ENCODE data around the gene CTXND1.

Gene CTXND1

DNA sequence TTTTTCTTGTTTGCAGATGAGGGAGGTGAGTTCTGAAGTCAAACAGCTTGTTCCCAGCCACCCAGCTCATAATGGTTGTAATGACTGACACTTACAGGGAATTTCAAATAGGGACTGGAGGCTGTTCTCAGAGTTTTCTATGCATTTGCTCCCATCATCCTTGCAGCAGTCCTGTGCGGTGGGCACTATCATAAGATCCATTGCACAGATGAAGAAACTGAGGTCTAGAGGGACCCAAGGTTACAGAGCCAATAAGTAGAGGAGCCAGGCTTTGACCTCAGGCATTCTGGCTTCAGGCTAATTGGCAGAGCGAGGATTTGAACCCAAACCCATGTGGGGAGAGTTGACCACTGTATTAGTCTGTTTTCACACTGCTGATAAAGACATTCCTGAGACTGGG lies 66.9 kb downstream of the CTXND1 start:
- no peak overlapping the region for H3K4me3 ChIP-seq (ENCODE audit: low read depth, low read length)
- no peaks in the 10 kb centered on the region for H3K9me3 ChIP-seq (ENCODE audit: control insufficient read depth, insufficient read depth, low read depth, low read length)
- H3K36me3 ChIP-seq (ENCODE audit: control insufficient read depth in 2 of 2, insufficient read depth in 1 of 2, low read length in 2 of 2) = peaks cover 0 to 66% of the 10 kb centered on the region in 2 experiments; a peak in 1 of 3 replicates
- CTCF ChIA-PET = no interaction called here
- TF ChIP-seq ZNF830 (tag by site-specific recombination; IDR thresholded peaks at IDR 0.05; ENCODE audit: low read depth) (no peak), ZNF292 (tag by site-specific recombination; IDR thresholded peaks at IDR 0.05; ENCODE audit: borderline replicate concordance, low read depth) (no peak)
- H3K4me1 ChIP-seq (ENCODE audit: control insufficient read depth, insufficient read depth, low read length) = no peaks in the 10 kb centered on the region
- H3K27ac ChIP-seq (ENCODE audit: extremely low read depth, low read depth, low read length) = no peak overlapping the region
- POLR2A ChIA-PET = no interaction called here

DNA sequence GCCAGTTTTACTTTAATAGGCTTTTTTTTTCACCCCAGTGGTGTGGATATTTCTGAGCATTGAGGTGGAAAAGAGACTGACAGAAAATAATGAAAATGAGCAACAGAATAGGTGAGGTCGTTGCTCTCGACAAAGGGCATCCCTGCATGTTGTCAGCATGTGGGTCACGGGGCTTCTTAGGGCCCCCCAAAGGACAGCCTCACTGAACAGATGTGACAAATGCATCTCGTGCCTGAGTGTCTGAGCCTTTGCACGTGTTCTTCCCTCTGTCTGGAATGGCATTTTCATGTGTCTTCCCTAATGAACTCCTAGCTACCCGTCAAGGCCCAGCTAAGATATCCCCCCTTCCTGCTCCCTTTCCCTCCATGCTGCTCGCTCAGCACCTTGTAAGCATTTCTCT lies 67.5 kb downstream of the CTXND1 start:
- Histone ChIP-seq H3K9me3 (ENCODE audit: control insufficient read depth, insufficient read depth, low read depth, low read length) (no peaks in the 10 kb centered on the region), H3K4me1 (ENCODE audit: control insufficient read depth, insufficient read depth, low read length) (no peaks in the 10 kb centered on the region), H3K4me3 (ENCODE audit: low read depth, low read length) (no peak overlapping the region), H3K36me3 (ENCODE audit: control insufficient read depth in 2 of 2, insufficient read depth in 1 of 2, low read length in 2 of 2) (peaks cover 0 to 67% of the 10 kb centered on the region in 2 experiments; a peak in 1 of 3 replicates), H3K27ac (ENCODE audit: extremely low read depth, low read depth, low read length) (no peak overlapping the region)
- ChIA-PET CTCF (interaction anchor here (0.7 to 2.0 kb wide), 3 partner anchors 16 to 331 kb away, joined by 3 to 7 read pairs (median 3); no protein-coding TSS in a partner anchor), POLR2A (no interaction called here)
- TF ChIP-seq ZNF791 (tag by site-specific recombination; IDR thresholded peaks at IDR 0.05) (no peak), ZFP3 (tag by site-specific recombination; IDR thresholded peaks at IDR 0.05; ENCODE audit: low read depth) (peak; percentile 68; the same call in 1 of the 2 replicates)

GRCh38 chr15:80183886-80184285 lies 68.1 kb downstream of the CTXND1 start:
- no peak overlapping the region for H3K27ac ChIP-seq (ENCODE audit: extremely low read depth, low read depth, low read length)
- TF ChIP-seq ZFP41 (tag by site-specific recombination; IDR thresholded peaks at IDR 0.05; ENCODE audit: borderline replicate concordance) = no peak
- TF ChIP-seq ZNF175 (tag by site-specific recombination; IDR thresholded peaks at IDR 0.05) = no peak
- no peak for TF ChIP-seq ZNF114 (tag by site-specific recombination; IDR thresholded peaks at IDR 0.05)
- no peak for TF ChIP-seq ZNF529 (tag by site-specific recombination; IDR thresholded peaks at IDR 0.05; ENCODE audit: insufficient replicate concordance)
- TF ChIP-seq ZEB2 (tag by site-specific recombination; IDR thresholded peaks at IDR 0.05) = no peak
- no peak for TF ChIP-seq ZNF621 (tag by site-specific recombination; IDR thresholded peaks at IDR 0.05)
- no peak for TF ChIP-seq ZBTB26 (tag by site-specific recombination; optimal IDR thresholded peaks at IDR 0.05)
- no peak for TF ChIP-seq GLI2 (tag by site-specific recombination; IDR thresholded peaks at IDR 0.05; ENCODE audit: borderline replicate concordance, low read depth)
- TF ChIP-seq ZNF580 (tag by site-specific recombination; IDR thresholded peaks at IDR 0.05) = no peak
- no peak for TF ChIP-seq GLIS2 (tag by site-specific recombination; IDR thresholded peaks at IDR 0.05)
- TF ChIP-seq ZNF404 (tag by site-specific recombination; IDR thresholded peaks at IDR 0.05) = no peak
- TF ChIP-seq, protein P1, sequence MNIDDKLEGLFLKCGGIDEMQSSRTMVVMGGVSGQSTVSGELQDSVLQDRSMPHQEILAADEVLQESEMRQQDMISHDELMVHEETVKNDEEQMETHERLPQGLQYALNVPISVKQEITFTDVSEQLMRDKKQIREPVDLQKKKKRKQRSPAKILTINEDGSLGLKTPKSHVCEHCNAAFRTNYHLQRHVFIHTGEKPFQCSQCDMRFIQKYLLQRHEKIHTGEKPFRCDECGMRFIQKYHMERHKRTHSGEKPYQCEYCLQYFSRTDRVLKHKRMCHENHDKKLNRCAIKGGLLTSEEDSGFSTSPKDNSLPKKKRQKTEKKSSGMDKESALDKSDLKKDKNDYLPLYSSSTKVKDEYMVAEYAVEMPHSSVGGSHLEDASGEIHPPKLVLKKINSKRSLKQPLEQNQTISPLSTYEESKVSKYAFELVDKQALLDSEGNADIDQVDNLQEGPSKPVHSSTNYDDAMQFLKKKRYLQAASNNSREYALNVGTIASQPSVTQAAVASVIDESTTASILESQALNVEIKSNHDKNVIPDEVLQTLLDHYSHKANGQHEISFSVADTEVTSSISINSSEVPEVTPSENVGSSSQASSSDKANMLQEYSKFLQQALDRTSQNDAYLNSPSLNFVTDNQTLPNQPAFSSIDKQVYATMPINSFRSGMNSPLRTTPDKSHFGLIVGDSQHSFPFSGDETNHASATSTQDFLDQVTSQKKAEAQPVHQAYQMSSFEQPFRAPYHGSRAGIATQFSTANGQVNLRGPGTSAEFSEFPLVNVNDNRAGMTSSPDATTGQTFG (tag by site-specific recombination; IDR thresholded peaks at IDR 0.05; ENCODE audit: borderline replicate concordance) = no peak
- TF ChIP-seq ZNF530 (tag by site-specific recombination; IDR thresholded peaks at IDR 0.05; ENCODE audit: low read depth) = no peak
- CTCF ChIA-PET = interaction anchor here (0.6 to 2.0 kb wide), 6 partner anchors 11 to 873 kb away, joined by 3 to 7 read pairs (median 3); partner anchors contain the start of gene TMED3
- POLR2A ChIA-PET = no interaction called here
- H3K4me3 ChIP-seq (ENCODE audit: low read depth, low read length) = no peak overlapping the region
- H3K4me1 ChIP-seq (ENCODE audit: control insufficient read depth, insufficient read depth, low read length) = no peaks in the 10 kb centered on the region
- H3K36me3 ChIP-seq (ENCODE audit: control insufficient read depth in 2 of 2, insufficient read depth in 1 of 2, low read length in 2 of 2) = peaks cover 0 to 71% of the 10 kb centered on the region in 2 experiments; a peak in 1 of 3 replicates
- H3K9me3 ChIP-seq (ENCODE audit: control insufficient read depth, insufficient read depth, low read depth, low read length) = no peaks in the 10 kb centered on the region

Data from HEK293 (cell line).